ENCODE data around the gene SLC25A4. TPM values are rescaled to one million over a fixed set of nuclear protein-coding genes. Genes with fewer than 3 reads are reported as not detected.

SLC25A4 gene
- total RNA-seq (2013; cell fraction: nucleolus; rRNA removed): 4.9 and 5.2 TPM in 2 replicates
- 41.5 and 42.9 TPM in 2 replicates for total RNA-seq (2014; rRNA removed)
- total RNA-seq (2014; rRNA removed; fragmentation: Illumina TruSeq; extraction: Trizol): 21.3 and 21.4 TPM in 2 replicates
- 45.0 and 45.4 TPM in 2 replicates for total RNA-seq (2021)
- 14.8 TPM for polyA plus RNA-seq (2011; ENCODE audit: low read depth)
- 12.0 and 12.6 TPM in 2 replicates for polyA plus RNA-seq (2011; rRNA removed)
- 11.1 and 11.7 TPM in 2 replicates for polyA plus RNA-seq (2011; cell fraction: cytosol; rRNA removed)
- polyA plus RNA-seq (2011; cell fraction: nucleus; rRNA removed): 15.6 and 17.0 TPM in 2 replicates
- polyA plus RNA-seq (2012): 33.2 and 35.0 TPM in 2 replicates
- polyA plus RNA-seq (2014; fragmentation: Illumina TruSeq; extraction: Trizol): 14.7 and 21.0 TPM in 2 replicates
- 10 to 100 TPM; 17.4 to 35.9 TPM for polyA plus RNA-seq (2014; fragmentation: Nextera tagmentation; extraction: Ambion mirVana)
- polyA plus RNA-seq (2014; rRNA removed): 40.5 and 40.9 TPM in 2 replicates
- 100 to 1,000 TPM; 156 to 161 TPM for polyA plus RNA-seq (2016; fragmentation: Nextera tagmentation; extraction: Ambion mirVana)
- polyA minus RNA-seq (2011; rRNA and poly(A)+ RNA removed): 5.4 and 7.6 TPM in 2 replicates
- 3.1 and 4.1 TPM in 2 replicates for polyA minus RNA-seq (2011; cell fraction: cytosol; rRNA and poly(A)+ RNA removed)
- 4.8 and 7.9 TPM in 2 replicates for polyA minus RNA-seq (2011; cell fraction: nucleus; rRNA and poly(A)+ RNA removed)
- percentile 63 among the genes with signal in this experiment for Bru-seq, nascent RNA
- percentile 58 among the genes with signal in this experiment for BruChase-seq, experiment 1, labeled RNA remaining after a 6-hour chase
- percentile 55 among the genes with signal in this experiment for BruChase-seq, experiment 2, labeled RNA remaining after a 2-hour chase
- long read RNA-seq, experiment 1, full-length matches to known transcripts: 95 of 98 reads
- long read RNA-seq, experiment 1, partial matches to known transcripts: 0 of 98 reads
- long read RNA-seq, experiment 1, other reads (novel, unspliced or antisense): 3 of 98 reads
- long read RNA-seq, experiment 2, full-length matches to known transcripts: 201 of 212 reads
- long read RNA-seq, experiment 2, partial matches to known transcripts: 2 of 212 reads
- long read RNA-seq, experiment 2, other reads (novel, unspliced or antisense): 9 of 212 reads

- peak within 1 kb of the TSS; percentile 58 for H3K9ac ChIP-seq (ENCODE audit: control insufficient read depth, insufficient read depth, low read length)
- CTCF ChIA-PET: interaction anchor here (0.9 to 9.4 kb wide), 10 partner anchors 9 to 163 kb away, joined by 3 to 69 read pairs (median 5); no protein-coding TSS in a partner anchor
- H2AFZ ChIP-seq (ENCODE audit: control insufficient read depth, low read depth, low read length): peak within 1 kb of the TSS; percentile 96
- intact Hi-C loops (cut with micrococcal nuclease; ENCODE audit: unreplicated experiment): no loop called here
- H4K20me1 ChIP-seq (ENCODE audit: control insufficient read depth, insufficient read depth): no peaks in the 10 kb centered on the region
- RAD21 ChIA-PET (ENCODE audit: unreplicated experiment): interaction anchor here (0.6 to 4.9 kb wide), 7 partner anchors 9 to 1401 kb away, joined by 3 to 31 read pairs (median 4); no protein-coding TSS in a partner anchor
- POLR2A ChIA-PET: interaction anchor here (0.6 to 1.3 kb wide), 7 partner anchors 27 to 344 kb away, joined by 3 to 7 read pairs (median 3); partner anchors contain the start of gene ANKRD37
- no peaks in the 10 kb centered on the region; a peak in 1 of 4 replicates for H3K27me3 ChIP-seq (replicated peaks in 1 of 2; ENCODE audit: control insufficient read depth in 2 of 2, insufficient read depth in 2 of 2, low read length in 1 of 2)
- no peak for FAIRE-seq
- H3K4me2 ChIP-seq (ENCODE audit: control insufficient read depth, insufficient read depth): peak within 1 kb of the TSS; percentile 90
- SMC1A ChIA-PET (ENCODE audit: uncharacterized antibody, unreplicated experiment): interaction anchor here (1.1 to 3.3 kb wide), 5 partner anchors 8 to 255 kb away, joined by 3 to 13 read pairs (median 11); no protein-coding TSS in a partner anchor
- no peaks in the 10 kb centered on the region for H3K9me3 ChIP-seq (replicated peaks; ENCODE audit: control insufficient read depth, insufficient read depth, low read length)
- peaks cover 3% of the 10 kb centered on the region; the same call in 1 of the 2 replicates for H3K4me1 ChIP-seq (ENCODE audit: control insufficient read depth, insufficient read depth, low read length)
- peaks cover 13% of the 10 kb centered on the region for H3K79me2 ChIP-seq (ENCODE audit: control insufficient read depth, insufficient read depth, low read length)
- DNase-seq (ENCODE audit: low read depth, low spot score): peak; percentile 50
- WGBS (ENCODE audit: insufficient coverage, insufficient replicate concordance, low lambda C conversion rate, missing lambda C conversion rate): under 1% methylated on average over 59 of the region's 87 CpGs
- BruUV-seq (replicated peaks): no TSS peak
- no peaks in the 10 kb centered on the region; a peak in 1 of 4 replicates for H3K36me3 ChIP-seq (ENCODE audit: control insufficient read depth in 2 of 2, insufficient read depth in 2 of 2, low read length in 1 of 2)
- ATAC-seq: peak; percentile 99
- H3K4me3 ChIP-seq: peak within 1 kb of the TSS; percentile 80
- in situ Hi-C loops (cut with MboI): no loop called here
- 0 out of 2 replicates have a peak within 1 kb of the TSS, but pooled peaks have one; percentile 46 for H3K27ac ChIP-seq (ENCODE audit: control insufficient read depth, insufficient read depth)
- peak; percentile 32 for TF ChIP-seq YY1 (IDR thresholded peaks at IDR 0.05; ENCODE audit: low read depth, low read length)
- TF ChIP-seq SIX5 (IDR thresholded peaks at IDR 0.05; ENCODE audit: low read depth, low read length, severe bottlenecking): no peak
- TF ChIP-seq ZBED1 (IDR thresholded peaks at IDR 0.05; ENCODE audit: borderline replicate concordance): no peak
- TF ChIP-seq NFXL1 (IDR thresholded peaks at IDR 0.05; ENCODE audit: borderline replicate concordance): no peak
- TF ChIP-seq HCFC1 (IDR thresholded peaks at IDR 0.05; ENCODE audit: low read length): no peak; the same call in none of the 2 replicates
- TF ChIP-seq POLR2AphosphoS5 (IDR thresholded peaks at IDR 0.05; ENCODE audit: low read length): peak; percentile 97
- TF ChIP-seq SUZ12 (IDR thresholded peaks at IDR 0.05; ENCODE audit: unreplicated experiment): no peak
- peak; percentile 97 for TF ChIP-seq NR2F1 (conservative IDR thresholded peaks at IDR 0.05)
- no peak for TF ChIP-seq ZBTB11 (CRISPR knock-in tag; IDR thresholded peaks at IDR 0.05)
- TF ChIP-seq, protein P1, sequence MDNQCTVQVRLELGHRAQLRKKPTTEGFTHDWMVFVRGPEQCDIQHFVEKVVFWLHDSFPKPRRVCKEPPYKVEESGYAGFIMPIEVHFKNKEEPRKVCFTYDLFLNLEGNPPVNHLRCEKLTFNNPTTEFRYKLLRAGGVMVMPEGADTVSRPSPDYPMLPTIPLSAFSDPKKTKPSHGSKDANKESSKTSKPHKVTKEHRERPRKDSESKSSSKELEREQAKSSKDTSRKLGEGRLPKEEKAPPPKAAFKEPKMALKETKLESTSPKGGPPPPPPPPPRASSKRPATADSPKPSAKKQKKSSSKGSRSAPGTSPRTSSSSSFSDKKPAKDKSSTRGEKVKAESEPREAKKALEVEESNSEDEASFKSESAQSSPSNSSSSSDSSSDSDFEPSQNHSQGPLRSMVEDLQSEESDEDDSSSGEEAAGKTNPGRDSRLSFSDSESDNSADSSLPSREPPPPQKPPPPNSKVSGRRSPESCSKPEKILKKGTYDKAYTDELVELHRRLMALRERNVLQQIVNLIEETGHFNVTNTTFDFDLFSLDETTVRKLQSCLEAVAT (IDR thresholded peaks at IDR 0.05): no peak
- 0 out of 2 replicates have a peak, but pooled peaks have one; percentile 6 for TF ChIP-seq MEF2A (IDR thresholded peaks at IDR 0.05; ENCODE audit: insufficient read depth, low read depth, low read length)
- peak; percentile 67; the same call in 1 of the 2 replicates for TF ChIP-seq SIN3A (IDR thresholded peaks at IDR 0.05; ENCODE audit: low read depth, low read length)
- TF ChIP-seq EGR1 (IDR thresholded peaks at IDR 0.05; ENCODE audit: borderline replicate concordance in 1 of 2, low read depth in 2 of 2, low read length in 2 of 2): peak; percentile 78 to 95
- TF ChIP-seq IKZF2 (IDR thresholded peaks at IDR 0.05): no peak
These were observed at the start of gene SLC25A4 for GRCh38 chr4:185142912-185143600. Gene SLC25A4 (plus strand): TSS chr4:185143266. CDS start chr4:185143373, 107 bp downstream.
